Stimulated activated CD8-positive, alpha-beta memory T cell treated with anti-CD3 and anti-CD28 coated beads, Interleukin-4, amount 100 ng/mL, for 1 hour (primary cell): ENCODE measurements around the gene CDCA4.

Source experiments
- DNase-seq, 2 donors: peaks; one replicate each; pipeline ENCODE4 v3.0.0-alpha.2; 2020; ENCODE audit warnings: low read depth in 2 of 2, low spot score in 1 of 2

CDCA4 gene

DNA sequence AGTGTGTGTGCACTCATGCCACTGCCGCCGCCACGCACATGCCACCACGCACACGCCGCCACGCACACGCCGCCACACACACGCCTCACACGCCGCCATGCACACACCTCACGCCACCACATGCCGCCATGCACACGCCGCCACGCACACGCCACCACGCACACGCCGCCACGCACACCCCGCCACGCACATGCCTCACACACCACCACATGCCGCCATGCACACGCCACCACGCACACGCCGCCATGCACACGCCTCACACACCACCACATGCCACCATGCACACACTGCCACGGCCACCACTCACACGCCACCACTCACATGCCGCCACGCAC, 29.0 kb downstream of the CDCA4 start:
- no peak for DNase-seq

DNA sequence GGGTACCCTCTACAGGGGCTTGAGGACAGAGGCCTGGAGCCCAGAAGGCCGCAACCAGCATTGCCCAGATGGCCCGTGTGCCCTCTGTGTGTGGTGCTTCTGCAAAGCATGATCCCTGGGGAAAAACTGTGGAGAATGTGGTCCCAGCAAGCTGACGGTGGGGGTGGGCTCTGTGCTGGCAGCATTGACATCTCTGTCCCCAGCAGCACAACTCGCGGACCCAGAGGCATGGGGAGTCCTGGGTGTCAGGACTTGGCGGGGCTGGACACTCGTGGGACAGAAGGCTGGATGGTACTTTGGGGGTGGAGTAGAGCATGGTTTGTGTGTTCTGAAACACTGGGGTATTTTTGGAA, 31.0 kb downstream of the CDCA4 start:
- no peak for DNase-seq

DNA sequence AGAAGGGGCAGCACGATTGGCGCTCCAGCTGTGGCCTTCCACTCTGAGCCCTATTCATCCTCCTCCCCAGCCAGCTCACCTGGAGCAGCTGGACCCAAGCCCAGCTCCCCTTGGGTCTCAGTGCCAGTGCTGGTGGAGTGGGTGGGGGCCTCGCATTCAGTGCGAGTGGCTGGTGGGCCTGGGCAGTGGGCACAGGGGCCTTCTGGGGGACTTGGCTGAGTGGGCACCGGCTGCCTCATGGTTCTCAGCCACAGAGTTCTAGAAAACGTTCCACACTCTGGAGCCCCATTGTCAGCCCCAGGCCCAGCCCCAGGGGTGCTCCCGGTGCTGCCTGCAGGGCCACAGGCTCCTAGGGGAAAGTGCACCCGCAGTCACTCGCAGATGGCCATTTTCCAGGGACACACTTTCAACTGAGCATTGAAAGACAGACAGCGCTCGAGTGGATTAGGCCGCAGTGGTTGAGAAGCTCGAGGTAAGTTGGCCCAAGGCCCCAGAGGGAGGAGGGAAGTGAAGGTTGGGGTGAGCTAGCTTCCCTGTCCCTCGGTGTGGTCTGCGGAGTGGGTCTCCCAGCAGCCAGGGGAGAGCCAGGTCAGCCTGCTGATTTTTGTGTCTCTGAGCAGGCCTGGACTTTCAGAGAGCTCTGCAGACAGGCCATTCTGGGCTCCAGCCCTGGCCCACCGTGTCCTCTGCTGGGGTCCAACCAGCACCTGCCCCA, 31.5 kb downstream of the CDCA4 start:
- no peak for DNase-seq

DNA sequence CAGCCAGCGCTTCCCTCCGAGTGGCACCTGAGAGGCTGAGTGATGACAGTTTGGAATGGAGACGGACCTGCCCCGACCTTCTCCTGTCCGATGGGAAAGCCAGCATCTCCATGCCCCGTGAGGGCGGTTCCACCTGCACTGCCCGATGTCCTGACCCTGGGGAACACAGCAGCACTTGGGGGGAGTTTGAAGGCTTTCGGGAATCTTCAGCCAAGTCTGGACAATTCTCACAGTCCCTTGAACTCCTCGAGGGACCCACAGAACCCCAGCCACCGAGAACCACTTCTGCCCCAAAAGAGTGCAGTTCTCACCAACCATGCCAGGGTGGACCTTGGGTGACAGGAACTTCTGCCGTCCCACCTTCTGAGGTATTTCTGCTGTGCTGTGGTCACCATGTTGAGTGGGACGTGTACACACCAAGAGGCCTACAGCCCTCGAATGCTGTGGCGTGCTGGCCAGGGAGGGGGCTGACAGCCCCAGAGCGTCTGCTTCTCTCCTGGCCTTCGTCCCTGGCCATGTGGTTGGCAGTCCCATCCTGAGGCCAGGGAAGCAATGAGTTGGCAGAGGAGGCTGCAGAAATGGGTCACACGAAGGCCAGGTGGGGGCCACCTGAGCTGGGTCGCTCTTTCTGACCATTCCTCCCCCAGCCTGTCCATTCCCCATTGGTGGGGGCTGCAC, 34.3 kb downstream of the CDCA4 start:
- DNase-seq: no peak

DNA sequence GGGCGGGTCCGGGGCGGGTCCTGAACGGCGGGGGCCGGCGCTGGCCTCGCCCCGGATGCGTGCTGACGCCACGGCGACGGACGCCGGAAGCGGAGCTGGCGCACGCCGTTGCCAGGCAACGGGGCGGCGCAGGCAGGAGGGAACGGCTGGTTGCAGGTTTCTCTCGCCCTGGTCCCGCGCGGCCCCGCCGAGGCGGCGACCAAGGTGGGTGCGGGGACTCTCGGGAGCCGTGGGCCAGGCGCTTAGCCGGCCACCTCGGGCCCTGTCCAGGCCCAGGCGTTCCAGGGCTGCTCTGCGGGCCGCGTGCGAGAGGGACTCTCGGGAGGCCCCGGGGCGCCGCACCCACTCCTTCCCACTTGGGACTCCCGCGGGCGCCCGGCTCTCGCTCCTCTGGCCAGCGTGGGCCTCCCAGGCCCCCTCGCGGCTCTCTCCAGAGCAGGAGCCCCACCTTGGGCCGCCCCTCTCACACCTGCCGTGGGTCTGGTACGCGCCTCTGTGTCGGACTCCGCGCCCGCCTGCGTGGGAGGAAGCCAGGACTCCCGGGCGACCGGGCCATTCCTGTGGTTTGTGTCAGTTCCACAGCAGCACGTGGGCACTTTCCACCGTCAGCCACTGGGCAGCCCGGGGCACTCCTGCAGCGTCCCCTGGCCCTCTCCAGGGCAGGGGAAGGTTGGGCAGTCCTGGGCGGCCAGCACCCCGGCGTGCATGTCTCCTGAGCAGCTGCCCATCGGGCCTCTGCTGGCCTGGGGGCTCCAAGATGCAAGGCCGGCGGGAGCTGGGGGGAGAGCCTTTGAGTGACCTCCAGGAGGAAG, 35.0 kb downstream of the CDCA4 start, which contains the start of gene CLBA1:
Gene CLBA1 (plus strand): TSS at position 114 of the 812 bp plus-strand sequence. CDS start 644 bp downstream, at position 758.
- peak; percentile 63 to 72 for DNase-seq

DNA sequence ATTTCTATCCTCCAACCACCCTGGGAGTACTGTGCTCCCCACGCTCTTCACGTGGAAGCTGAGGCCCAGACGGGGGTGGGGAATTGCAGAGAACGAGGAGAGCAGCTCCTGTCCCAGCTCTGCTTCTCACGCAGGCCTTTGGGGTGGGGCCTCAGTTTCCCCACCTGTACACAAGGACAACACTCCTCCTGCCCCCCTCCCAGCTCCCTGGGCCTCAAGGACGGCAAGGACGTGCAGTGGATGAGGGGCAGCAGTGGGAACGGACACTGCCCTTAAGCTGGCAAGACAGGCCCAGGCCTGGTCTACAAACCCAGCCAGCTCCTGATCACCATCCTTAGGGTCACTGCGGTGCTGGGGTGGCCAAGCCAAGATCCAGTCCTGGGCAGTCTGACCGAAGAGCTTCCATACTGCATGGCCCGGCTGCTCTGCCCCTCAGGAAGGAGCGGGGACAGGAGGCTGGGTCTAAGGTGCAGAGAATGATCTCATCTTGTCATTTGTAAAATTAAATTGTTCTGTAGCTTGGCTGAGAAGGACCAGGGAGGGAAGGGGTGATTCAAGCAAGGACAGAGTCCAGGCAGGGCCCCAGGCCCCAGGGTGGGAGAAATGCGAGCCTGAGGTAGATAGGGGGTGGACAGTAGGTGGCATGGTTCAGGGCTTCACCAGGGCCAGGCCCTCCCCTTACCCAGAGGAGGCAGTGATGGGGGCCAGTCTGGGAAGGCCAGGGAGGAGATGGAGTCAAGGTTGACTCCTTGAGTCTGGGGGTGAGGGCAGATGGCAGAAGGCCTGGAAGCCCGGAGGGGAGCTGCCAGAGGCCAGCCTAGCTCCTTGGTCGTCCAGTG, 36.6 kb downstream of the CDCA4 start:
- DNase-seq: no peak

DNA sequence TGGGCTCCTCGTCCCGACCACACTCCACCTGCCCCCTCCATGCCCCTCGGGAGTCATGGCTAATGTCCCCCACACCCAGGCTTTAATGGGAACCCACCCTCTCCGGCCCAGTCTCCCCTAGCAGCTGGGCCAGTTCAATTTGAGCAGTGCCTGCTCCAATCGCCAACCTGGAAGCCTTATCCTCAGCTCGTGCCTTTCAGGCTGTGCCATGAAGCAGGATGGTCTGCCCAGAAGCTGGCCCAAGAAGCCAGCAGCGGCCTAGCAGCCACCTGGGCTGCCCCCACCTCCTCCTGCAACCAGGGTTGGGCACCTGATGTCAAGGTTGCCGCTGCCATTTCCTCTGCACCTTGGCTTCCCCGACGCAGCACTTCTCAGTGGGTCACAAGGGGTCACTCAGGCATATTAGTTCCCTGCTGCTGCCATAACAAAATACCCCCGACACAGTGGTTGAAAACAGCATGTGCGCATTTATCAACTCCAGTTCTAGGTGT, 37.6 kb downstream of the CDCA4 start:
- DNase-seq: no peak

DNA sequence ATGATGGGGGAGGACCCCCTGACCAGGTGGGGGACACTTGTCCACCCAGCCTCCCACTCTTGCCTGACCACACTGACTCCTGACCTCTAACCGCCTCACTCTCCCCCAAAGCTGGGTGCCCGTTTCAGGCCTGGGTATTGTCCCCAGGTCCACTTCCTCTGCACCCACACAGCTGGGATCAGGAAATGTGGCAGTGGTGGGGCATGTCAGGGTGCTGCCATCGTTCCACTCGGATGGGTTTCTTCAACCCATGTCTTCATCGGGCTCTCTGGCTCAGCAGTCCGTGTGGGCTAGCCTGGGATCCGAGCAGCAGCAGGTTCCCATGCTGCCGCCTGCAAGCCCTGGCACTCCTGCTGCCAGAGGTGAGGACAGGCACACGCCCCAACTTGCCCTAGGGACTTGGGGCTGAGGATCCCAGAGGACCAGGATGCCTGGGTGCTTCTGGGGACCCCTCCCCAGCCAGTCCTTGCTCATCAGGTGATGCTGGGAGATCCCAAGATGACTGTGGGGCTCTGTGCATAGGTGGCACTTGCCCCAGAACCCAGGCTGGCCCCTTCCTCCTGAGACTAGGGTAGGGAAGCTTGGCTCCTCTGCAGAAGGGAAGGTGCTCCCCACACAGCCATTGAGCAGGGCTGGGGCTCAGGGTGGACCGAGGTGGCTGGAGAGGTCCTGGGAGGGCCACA, 38.2 kb downstream of the CDCA4 start:
- DNase-seq: no peak

DNA sequence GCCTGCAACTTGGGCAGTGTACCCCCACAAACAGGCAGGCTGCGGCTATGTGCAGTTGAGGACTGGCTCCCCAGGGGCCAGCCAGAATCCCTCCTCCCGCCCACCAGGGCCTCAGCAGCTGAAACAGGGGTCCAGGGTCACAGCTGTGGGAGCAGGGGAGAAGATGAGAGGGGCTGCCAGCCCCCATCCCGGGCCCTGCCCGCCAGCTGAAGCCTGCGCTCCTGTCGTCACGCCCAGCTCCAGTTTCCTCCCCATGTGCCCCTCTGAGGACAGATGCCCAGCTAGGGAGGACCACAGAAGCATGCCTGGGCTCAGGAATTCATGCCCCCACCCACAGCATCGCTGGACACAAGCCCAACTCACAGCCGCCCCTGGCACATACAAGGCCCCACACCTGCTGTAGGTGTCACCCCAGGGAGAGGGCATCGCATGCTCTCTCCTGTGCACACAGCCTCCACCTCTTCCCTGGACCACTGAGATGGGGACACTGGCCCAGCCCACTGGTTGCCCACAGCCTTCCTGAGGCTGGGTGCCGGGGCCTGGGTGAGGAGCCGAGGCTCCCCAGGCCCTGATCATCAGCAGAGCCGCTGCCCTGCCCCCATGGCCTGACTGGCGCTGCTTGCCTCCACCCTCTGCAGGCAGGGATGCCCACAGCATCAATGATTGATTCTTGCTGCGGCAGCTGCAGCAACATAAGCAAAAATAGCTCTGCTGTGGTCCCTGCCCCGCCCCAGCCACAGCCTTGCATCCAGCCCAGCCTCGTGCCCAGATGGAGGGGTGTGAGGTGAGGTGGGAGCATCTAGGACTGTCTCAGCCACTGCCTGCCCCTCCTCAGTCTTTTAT, 39.0 kb downstream of the CDCA4 start:
- DNase-seq: no peak

DNA sequence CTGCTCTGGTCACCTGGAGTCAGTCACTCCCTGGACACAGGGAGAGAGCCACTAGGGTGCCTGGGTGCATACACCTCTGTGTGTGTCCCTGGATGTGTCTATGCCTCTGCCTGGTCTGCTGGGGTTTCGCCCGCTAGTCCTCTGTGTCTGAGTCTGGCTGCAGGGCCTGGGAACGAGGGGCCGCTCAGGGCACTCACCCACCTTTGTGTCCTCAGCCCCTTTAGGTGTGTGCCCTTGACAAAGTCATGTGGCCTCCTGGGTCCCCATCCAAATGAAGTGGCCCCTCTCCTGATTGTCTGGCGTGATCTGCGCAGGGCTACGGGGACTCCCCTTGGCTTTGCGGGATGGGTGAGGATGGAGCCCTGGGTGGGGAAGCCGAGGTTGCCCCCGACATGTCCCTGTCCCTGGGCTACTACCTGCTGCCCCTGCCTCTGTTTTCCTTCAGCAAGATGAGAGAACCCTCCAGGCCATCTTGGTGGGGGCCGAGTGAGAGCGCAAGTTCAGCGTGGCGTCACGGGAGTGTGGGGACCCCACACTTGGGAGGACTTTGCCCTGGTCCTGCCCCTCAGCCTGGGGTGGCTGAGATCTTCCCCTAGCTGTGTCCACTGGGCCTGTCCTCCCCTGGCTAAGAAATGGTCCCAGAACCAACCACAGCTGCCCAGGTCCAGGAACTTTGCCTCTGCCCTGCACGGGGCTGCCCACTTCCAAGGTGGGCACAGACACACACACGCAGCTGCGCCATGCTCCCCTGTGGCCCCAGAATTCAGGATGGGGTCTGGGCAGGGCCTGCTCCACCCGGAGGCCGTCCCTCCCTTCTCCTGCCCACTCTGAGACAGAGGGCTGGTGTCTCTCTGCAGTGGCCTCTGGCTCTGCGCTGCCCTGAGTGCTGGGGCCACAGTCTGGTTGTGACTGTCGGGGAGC, 40.0 kb downstream of the CDCA4 start:
- DNase-seq: no peak

DNA sequence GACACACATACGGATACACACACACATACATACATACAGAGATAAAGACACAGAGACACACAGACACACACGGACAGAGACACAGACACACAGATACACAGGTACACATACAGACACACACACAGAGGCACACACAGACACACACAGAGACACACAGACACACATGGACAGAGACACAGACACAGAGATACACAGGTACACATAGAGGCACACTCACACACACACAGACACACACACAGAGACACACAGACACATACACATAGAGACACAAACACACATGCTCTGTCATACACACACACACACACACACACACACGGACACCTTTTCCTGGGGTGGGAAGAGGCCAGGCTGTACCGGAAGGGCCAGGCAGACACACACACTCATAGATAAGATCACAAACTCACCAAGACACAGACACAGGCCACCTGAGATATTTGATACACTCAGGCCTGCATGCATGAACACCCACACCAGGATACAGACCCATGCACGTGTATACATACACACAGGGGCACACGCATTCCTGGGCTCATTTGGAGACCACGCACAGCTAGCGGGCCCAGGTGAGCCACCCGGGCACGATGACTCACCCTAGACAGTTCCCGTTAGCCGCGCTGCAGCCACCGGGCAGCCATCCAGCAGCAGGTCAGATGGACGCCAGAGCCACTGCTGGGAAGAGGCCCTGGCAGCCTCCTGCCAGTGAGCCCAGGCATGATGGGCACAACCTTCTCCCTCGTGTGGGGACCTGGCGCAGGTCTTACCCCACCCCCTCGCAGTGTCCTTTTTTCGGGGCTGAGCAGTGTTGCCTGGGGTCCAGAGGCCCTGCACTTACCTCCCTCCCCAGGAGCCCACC, 40.9 kb downstream of the CDCA4 start:
- DNase-seq: no peak

DNA sequence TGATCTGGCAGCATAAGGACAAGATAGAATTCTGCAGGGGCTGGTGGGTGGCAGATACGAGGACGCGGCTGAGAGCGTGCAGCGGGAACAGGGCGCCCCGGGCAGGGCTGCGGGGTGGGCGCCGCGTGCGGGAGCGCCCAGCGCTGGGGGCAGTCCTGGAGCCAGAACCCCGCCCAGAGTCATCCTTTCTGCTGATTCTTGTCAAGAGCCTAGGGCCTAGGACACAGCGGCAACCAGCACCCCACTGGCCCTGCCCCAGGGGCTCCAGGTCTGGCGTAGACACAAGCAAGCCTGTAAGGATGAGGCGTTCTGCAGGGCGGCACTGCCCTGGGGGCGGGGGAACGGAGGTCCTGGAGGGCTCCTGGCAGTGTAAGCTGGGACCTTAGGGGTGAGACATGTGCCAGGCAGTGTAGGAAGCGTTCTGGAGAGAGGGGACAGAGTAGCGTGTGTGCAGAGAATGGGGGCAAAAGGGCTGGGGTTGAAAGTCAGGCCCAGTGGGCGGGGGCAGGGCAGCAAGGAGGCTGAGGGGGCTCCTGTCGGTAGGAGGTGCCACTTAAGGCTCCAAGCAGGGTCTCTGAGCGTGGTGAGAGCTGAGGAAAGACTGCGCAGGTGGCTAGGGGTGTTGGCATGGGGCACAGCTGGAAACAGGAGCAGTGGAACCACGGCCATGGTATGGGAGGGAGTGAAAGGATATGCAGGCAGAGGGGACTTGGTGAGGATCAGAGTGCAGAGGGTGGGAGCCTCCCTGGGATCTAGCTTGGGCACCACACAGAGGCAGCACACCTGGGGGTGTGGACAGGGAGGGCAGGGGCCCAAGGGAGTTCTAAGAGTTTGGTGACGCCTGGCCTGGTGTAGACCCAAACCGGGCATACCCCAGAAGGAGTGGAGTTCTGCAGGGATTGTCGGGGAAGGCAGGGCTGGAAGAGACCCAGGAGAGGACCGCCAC, 41.9 kb downstream of the CDCA4 start:
- no peak for DNase-seq

DNA sequence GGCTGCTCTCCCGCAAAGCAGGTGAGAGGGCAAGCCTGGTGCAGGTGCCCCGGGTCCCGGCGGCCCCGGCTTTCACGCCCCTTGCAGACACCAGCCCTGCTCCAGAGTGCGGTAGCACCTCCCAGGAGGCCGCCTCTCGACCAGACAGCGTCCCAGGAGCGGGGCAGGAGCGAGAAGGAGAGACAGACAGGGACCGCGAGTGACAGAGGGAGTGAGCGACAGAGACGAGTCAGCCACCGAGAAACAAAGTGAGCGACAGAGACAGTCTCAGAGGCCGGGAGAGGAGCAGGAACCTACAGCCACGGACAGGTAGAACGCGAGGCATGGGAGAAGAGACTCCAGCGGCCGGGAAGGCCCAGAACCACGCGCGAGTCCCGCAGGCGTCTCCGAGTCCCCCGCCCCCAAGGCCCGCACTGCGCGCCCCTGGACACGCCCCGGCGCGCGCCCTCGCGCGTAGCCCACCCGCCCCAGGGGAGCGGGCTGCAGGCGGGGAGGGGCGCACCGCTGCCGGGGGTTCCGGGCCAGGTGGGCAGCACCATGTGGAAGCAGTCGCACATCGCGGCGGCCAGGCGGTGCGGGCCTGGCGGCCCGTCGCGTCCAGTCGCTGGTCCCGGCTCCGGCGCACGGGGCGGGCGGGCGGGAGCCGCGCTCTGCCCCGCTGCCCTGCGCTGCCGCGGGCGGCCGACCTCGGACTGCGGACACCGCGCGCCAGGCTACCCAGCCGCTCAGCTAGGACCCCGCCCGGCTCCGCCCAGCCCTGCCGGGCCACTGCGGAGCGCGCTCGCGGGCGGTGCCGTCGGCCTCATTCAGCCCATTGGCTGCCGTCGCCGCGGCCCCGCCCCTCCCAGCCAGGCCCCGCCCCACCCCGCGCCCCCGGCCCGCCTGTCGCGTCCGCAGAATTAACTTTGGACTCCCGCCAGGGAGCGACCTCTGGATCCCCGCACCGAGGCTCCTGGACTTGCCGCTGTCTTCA, 42.9 kb downstream of the CDCA4 start, which contains the start of gene AHNAK2:
Gene AHNAK2 (minus strand): TSS at position 694 of the 973 bp plus-strand sequence. CDS start 137 bp downstream, at position 557.
- no peak for DNase-seq

DNA sequence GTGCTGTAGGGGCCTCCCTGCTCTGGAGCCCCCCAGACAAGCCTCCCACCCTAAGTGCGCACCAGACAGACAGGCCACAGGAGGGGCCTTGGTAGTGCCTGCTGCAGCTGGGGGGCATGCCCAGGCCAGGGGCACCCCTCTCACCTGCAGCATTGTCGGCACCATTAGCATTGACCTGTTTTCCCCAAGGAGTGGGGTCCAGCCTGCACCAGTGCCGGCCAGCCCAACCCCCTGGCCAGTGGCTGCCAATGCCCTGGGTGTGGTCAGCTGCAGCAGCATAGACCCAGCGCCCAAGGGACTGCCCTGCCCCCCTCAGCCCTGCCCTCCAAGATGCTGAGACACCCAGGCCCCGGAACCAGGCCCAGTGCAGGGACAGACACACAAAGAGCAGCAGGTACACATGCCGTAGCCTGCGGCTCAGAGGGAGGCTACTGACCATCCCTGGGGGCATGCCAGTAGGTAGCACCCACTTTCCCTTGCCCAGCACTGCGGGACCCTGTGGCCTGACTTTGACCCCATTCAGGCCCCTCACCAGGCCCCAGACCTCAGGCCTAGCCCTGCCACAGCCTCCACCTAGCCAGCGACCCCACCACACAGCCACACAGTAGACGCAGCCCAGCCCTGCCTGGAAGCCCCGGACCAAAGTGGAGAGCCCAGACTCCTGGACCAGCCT, 43.7 kb downstream of the CDCA4 start:
- no peak for DNase-seq
